HG03520 (cell line): ENCODE data around the gene MAP2K7.
"Not testable (repeated sequence)": the region's sequence is repeated elsewhere in the genome, so short reads cannot be mapped to it uniquely, and the experiment has no call there.

Experiments
- ATAC-seq: cut with Tn5 transposase; IDR thresholded peaks from one replicate; pipeline ENCODE4 v1.9.1; 2021; ENCODE audit warnings: mild to moderate bottlenecking, moderate library complexity; ENCODE audit not compliant: unreplicated experiment

Gene MAP2K7

DNA sequence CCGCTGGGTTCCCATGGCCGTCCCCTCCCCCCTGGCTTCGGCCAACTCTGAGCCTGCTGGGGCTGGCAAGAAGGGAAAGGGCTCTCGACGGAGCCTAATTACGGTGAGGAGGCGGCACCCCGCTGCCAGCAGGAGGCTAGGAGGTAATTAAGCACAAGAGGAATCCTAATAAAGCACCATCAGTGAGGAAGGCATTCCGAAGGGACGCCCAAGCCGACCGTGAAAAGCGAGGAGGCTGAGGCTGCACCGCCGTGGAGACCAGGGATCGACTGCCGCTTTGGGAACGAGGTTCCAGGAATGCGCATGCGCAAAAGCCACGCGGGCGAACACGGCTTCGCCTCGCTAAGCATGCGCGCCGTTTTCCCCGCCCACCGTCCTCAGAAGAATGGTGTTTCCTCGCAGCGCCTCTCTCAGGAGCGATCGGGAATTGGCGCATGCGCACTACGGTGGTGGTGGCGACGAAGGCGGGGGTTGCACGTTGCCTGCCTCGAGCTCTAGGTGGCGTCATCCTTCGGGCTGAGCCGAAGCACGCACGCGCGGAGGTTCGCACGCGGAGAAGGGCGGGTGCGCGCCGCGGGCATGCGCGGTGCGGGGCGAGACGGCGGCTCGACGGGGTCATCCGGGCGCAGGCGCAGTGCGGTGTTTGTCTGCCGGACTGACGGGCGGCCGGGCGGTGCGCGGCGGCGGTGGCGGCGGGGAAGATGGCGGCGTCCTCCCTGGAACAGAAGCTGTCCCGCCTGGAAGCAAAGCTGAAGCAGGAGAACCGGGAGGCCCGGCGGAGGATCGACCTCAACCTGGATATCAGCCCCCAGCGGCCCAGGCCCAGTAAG, at the start of gene MAP2K7:
Gene MAP2K7, plus strand, starts transcription at position 634 of the 830 bp plus-strand sequence. Its CDS starts 68 bp downstream, at position 702.
- peak; percentile 85 for ATAC-seq

DNA sequence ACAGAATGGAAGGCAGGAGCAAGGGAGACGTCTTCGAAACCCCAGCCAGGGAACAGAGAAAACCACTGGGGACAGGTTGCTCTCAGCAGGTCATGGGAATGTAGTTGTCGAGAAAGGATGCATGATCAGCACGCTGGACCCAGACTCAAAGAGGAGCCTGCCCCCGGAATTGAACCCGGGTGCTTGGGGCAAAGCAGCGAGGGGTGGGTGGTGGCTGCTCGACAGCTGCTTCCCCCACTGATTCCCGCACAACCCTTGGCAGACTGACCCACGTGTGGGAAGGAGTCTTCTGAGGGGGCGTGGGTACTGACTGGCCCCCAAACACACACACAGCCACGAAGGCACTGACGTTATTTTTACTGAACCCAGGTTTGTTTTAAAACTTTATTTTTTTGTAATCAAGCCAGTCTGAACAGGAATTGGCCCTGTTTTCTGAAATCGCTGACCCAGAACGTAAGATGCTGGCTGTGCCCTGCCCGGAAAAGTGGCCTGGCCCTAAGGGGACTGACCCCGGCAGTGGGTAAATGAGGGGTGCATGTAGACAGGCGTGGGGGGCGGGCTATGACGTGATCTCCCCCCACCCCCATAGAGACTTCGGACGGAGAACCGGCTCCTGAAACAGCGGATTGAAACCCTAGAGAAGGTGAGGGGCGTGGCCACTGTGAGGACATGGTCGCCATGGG, 48.1 kb upstream of the MAP2K7 start:
- no peak for ATAC-seq

DNA sequence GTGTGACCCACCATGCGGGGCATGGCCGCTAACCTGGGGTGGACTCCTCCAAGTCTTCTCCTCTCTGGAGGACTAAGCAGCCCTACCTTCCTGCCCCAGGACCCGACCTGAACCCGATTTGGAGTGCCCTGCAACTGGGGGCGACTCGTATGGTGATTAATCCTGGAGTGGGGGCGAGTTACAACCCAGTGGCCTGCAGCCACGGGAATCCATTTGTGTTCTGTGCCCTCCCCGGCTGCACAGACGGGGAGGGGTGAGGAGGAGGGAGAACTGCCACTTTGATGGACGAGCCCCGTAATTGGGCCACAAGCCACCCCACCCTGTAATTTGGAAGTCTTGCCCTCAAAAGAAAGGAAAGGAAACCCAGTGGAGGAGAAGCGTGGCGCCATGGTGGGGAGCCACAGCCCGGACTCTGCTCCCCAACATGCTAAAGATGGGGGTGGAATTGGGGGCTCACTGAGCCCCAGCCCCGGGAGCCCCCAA, 47.5 kb upstream of the MAP2K7 start:
- ATAC-seq = no peak

DNA sequence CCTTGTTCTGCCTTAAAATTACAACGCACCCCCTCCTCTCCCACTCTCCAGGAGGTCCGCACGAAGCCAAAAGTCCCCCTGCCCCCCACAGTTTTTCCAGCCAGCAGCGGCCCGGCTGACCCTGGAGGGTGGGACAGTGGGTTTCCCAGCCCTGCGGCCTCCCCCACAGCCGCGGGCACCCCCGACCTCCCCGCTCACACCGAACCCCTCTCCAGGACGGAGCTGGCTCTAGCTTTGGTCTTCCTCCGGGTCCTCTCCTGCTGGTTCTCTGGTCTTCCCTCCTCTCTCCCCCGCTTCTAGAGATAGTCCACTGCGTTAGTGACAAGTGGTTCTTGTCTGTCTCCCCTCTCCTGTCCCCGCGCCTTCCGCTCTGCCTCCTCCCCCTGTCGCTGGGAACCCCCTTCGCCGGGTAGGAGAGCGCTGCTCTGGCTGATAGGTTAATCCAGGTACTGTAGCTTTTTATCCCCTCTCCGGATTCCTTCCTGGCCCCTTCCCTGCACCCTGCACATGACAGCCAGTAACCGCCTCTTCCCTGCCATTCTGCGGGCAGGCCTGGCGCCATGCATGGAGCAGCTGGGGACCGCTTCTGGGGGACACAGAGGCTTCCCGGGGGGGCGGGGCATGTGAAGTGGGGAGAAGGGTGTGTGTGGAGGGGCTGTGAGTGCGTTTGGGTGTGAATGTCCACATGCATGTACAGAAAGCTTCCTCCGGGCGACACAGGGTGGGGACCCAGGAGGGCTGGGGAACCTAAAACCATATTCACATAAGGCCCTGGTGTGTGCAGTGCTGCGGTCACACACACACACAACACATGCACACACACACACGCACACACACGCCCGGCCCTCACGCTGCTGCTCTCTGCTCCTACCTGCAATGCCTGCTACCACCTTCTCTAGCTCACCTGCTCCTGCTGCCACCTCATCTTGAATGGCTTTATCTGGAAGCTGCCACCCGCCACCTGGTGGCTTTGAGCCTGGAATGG, 46.7 kb upstream of the MAP2K7 start:
- no peak for ATAC-seq

DNA sequence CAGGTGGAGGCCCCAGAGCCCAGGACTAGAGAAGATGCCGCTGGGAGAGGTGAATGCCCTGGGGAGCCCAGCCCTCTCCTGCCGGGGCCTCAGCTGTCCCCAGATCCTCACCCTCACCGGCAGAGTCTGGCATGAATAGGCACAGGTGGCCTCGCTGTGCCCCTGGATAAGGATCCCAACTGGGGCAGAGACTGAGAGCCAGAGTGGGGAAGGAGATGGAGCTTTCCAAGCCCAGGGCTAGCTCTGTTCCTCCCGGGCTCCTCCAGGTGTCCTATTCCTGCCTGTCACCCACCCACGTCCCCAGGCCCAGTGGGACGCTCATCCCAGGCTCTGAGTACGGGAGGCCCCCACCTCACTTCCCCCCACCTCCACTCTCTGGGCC, 46.0 kb upstream of the MAP2K7 start:
- no peak for ATAC-seq

GRCh38 chr19:7858109-7858770, 45.4 kb upstream of the MAP2K7 start:
- no peak for ATAC-seq

GRCh38 chr19:7859087-7859486, 44.6 kb upstream of the MAP2K7 start:
- not testable (repeated sequence) for ATAC-seq

DNA sequence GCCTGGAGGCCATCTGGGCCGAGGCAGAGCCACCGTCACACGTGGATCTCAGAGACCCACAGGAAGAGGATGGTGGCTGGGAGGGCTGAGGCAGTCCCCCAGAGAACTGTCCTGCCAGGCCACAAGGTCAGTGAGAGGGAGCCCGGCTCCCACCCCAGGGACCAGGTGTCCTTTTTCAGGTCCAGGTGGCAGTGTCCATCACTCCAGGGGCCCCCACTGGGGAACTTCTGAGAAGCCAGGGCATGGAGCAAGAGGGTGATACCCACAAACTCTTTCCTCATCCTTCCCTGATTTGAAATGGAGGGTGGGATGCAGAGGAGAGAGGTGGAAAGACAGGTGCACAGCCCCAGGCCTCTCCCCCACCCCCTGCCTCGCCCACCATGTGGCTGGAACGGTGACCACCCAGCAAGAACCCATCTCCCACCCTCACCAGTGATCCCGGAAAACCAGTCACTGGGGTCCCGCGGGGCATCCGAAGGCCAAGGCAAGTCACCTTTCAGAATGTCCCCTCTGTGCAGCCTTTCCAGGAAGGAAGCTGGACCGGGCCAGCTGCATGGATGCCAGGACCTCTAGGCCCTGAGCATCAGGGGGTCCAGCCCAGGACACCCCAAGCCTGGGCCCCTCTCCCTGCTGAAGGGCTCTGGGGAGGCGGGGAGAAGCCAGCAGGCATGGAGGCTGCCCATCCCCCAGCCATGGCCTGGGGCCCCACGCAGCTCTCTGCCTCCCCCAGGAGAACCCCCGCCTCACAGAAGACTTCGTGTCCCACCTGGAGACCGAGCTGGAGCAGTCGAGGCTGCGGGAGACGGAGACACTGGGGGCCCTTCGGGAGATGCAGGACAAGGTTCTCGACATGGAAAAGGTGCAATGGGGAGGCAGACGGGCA, 43.6 kb upstream of the MAP2K7 start:
- no peak for ATAC-seq

DNA sequence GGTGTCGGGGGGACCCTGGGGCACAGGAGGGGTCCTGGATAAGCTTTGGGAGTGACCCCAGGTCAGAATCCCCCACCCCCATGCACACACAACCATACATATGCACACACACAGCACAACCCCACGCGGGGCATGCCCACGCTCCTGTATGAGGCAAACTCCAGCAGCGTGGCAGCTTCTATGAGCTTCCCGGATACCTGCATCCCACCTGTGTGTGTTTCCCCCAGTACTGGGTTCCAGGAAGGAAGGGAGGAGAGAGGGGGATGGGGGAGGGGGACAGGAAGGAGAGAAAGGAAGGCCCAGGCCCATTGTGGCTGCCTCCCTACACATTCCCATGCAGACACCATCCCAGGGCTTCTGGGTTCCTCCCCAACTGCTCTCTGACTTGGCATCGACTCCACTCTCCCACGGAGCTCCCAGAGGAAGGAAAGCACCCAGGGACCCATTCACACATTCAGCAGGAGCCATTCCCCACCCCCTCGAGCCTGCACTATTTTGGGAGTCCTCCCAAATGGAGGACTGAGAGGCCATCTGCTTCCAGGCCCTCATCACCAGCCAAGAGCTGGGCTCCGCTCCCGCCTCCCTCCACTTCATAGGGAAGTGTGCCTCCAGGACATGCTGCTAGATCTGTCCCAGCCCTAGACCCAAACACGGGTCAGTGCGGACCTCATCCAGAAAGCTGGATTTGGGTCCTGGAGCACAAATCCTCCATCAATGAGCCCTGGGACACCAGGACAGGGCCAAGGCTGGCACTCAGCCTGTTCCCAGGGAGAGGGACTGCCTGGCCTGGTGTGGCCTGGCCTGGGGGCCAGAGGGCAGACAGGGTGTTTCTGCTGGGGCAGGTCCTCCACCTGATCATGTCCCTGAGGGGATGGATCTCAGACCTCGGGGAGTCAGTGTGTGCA, 42.7 kb upstream of the MAP2K7 start:
- ATAC-seq = no peak

GRCh38 chr19:7861619-7862412, 41.9 kb upstream of the MAP2K7 start:
- no peak for ATAC-seq

DNA sequence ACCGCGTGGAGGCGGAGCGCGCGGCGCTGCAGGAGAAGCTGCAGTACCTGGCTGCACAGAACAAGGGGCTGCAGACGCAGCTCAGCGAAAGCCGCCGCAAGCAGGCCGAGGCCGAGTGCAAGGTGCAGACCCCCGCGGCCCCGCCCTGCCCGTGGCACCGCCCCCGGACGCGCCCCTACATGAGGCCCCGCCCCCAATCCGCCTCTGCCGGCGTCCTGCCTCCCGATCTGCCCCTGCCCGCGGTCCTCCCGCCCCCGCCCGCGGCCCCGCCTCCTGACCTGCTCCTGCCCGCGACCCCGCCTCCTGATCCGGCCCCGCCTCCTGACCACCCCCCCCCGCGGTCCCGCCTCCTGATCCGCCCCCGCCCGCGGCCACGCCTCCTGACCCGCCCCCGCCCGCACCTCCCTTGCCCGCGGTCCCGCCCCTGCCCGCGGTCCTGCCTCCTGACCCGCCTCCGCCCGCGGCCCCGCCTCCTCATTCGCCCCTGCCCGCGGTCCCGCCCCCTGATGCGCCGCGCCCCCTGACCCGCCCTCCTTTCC, 41.2 kb upstream of the MAP2K7 start:
- no peak for ATAC-seq

DNA sequence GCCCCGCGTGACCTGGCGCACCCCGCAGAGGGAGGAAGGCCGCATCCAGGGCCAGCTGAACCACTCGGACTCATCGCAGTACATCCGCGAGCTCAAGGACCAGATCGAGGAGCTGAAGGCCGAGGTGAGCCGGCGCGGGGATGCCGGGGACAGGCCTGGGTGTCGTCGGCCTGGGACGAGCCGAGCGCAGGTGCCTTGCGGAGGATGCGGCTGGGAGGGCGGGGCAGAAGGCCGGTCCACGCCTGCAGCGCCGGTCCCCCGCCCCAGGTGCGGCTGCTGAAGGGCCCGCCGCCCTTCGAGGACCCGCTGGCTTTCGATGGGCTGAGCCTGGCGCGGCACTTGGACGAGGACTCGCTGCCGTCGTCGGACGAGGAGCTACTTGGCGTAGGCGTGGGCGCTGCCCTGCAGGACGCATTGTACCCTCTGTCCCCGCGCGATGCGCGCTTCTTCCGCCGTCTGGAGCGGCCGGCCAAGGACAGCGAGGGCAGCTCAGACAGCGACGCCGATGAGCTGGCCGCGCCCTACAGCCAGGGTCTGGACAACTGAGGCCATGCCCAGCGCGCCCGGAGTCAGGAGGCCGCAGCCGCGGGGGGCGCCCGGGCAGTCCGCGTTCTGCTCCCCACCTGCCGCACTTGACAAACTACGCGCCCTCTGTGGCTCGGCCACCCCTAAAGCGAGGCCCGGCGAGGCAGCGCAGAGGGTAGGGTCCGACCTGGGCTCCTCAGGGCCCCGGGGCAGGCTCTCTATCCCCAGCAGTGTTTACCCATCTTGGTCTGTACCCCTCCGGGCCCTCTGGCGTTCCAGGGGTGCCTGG, 40.3 kb upstream of the MAP2K7 start:
- ATAC-seq = no peak

DNA sequence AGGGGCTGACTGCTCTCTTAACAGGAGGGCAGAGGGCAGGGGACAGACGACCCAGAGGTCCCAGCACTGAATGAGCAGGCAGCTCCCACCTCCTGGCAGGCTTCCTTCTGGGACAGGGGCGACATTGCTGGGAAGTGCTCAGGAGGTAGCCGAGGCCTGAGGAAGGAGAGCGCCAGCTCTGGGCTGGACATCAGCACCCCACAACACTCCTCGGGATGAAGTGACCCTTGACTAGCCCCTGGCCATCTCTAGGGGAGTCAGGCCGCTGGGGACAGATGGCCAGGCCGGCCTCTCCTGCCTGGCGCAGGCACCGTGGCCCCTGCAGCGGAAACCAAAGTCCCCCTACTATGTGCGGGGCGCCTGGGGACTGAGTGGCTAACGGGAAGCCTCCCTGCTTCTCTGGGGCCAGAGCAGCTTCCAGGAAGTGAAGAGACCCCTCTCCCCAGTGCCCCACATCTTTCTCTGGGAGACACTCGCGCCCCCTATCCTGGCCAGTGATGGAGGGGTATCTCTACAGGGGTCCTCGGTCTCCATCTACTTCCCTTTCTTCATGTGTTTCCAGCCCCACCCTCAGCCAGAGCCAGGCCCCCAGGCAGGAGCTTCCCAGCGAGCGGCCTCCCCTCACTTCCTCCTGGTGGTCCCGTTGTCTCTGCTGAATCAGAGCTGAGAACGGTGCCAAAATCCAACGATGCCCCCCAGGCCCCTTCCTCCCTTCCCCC, 39.5 kb upstream of the MAP2K7 start:
- no peak for ATAC-seq

GRCh38 chr19:7864690-7865074, 39.0 kb upstream of the MAP2K7 start:
- no peak for ATAC-seq

DNA sequence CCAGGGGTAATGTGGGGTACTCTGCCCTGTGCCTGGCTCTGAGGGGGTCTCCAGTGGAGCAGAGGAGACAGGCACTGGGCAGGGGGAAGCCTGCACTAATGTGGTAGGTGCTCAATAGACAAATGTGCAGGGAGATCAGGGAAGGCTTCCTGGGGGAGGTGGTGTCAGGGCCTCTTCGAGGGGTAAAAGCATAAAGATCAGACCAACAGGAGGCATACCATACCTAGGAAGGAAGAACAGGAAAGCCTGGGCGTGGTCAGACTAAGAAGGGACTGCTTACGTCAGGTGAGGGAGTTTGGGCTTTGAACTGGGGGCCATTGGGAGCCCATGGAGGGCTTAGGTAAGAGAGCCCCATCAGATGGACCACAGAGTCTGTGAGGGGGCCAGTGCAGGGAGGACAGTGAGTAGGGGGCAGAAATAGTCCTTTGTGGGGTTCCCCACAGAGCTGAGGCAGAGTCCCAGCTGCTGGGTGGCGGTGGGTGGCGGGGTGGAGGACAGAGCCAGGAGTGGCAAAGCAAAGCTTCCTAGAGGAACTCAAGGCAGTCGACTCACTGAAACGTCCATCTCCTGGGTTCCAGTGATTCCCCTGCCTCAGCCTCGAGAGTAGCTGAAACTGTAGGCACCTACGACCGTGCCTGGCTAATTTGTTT, 38.3 kb upstream of the MAP2K7 start:
- no peak for ATAC-seq
